22Rv1 (cell line): Measurements from ENCODE around the gene PDE4B.

Experiments
- H3K27ac ChIP-seq: fragments of 450-650 bp; 2 replicates; pipeline ENCODE4 v1.5.1; 2017
- ZFX ChIP-seq: fragments of 450-650 bp; IDR thresholded peaks from 2 replicates; pipeline ENCODE4 v1.6.1; 2017; ENCODE audit warnings: antibody characterized with exemption, borderline replicate concordance
- TF ChIP-seq, protein P1 (sequence below): fragments of 450-650 bp; IDR thresholded peaks from 2 replicates; pipeline ENCODE4 v1.5.1; 2017; ENCODE audit warnings: mild to moderate bottlenecking

PDE4B gene

DNA sequence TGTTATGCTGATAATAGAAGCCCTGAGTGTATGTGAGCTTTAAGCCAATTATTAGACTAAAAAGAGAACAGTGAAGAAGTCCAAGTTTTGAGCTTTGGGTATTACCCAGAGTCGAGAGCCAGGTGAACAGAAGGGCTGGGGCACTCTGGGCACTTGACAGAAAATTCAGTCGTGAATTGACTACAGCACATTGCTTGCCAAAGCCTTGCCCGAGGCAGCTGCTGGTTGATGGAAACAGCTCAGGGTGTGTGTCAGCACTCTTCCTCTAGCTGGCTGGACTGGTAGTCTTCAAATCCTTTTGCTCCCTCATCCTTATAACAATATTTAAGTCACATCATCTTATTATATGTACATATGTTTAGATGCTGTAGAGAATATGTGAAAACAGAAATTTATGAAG, 21.3 kb downstream of the PDE4B start:
- H3K27ac ChIP-seq: no peak overlapping the region
- TF ChIP-seq ZFX: no peak
- TF ChIP-seq, protein P1, sequence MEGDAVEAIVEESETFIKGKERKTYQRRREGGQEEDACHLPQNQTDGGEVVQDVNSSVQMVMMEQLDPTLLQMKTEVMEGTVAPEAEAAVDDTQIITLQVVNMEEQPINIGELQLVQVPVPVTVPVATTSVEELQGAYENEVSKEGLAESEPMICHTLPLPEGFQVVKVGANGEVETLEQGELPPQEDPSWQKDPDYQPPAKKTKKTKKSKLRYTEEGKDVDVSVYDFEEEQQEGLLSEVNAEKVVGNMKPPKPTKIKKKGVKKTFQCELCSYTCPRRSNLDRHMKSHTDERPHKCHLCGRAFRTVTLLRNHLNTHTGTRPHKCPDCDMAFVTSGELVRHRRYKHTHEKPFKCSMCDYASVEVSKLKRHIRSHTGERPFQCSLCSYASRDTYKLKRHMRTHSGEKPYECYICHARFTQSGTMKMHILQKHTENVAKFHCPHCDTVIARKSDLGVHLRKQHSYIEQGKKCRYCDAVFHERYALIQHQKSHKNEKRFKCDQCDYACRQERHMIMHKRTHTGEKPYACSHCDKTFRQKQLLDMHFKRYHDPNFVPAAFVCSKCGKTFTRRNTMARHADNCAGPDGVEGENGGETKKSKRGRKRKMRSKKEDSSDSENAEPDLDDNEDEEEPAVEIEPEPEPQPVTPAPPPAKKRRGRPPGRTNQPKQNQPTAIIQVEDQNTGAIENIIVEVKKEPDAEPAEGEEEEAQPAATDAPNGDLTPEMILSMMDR: no peak

DNA sequence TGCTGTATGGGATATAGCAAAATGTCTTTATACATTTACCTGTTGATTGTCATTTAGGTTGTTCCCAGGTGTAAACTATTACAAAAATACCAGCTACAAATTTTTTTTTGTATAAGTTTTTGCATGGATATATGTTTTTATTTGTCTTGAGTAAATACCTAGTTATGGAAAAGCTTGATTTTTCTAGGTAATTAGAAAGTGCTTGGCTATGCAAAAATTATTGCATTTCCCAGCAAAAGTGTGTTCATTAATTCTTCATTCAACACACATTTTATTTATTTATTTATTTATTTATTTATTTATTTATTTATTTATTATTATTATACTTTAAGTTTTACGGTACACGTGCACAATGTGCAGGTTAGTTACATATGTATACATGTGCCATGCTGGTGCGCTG, 22.1 kb downstream of the PDE4B start:
- no peak overlapping the region for H3K27ac ChIP-seq
- no peak for TF ChIP-seq ZFX

DNA sequence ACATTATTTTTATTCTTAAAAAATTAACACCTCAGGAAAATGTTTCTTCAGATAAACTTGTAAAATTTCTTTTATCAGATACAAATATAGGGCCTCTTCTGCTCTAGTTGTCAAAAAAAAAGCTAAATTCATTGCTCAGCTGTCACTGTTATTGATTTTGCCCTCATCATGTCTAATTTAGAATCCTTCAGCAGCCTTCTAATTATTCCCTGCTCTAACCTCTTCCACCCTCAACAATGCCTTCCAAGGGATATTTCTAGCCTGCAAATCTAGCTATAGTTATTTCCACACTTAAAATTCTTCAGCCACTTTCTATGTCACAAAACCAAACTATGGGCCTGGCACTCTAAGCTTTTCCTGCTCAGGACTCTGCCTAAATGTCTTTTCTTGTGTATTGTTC, 25.2 kb downstream of the PDE4B start:
- no peak for TF ChIP-seq ZFX
- TF ChIP-seq, protein P1: no peak
- no peak overlapping the region for H3K27ac ChIP-seq

- no peak overlapping the region for H3K27ac ChIP-seq
- TF ChIP-seq, protein P1: no peak
Observed at GRCh38 chr1:65818966-65819365, 26.3 kb downstream of the PDE4B start.

DNA sequence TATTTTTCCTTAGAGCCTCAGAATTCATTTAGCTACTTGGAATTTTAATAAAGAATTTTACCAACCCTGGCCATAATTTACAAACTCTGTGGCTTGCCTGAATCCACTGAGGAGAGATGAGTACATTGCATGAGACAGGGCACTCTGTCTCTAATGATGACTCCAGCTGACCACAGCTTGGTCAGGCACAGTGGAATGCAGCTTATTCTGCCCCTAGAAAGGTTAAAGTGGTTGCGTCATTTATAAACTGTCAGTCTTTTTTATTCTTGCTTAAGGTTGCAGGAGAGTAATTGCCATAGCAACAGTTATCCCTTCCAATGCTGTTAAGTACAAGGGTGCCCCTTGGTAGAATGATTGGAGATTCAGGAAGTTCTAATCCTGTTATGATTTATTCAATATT, 28.3 kb downstream of the PDE4B start:
- no peak for TF ChIP-seq ZFX
- TF ChIP-seq, protein P1: no peak
- H3K27ac ChIP-seq: no peak overlapping the region

GRCh38 chr1:65821386-65821785, 28.7 kb downstream of the PDE4B start:
- H3K27ac ChIP-seq: no peak overlapping the region
- no peak for TF ChIP-seq ZFX
- TF ChIP-seq, protein P1: no peak

DNA sequence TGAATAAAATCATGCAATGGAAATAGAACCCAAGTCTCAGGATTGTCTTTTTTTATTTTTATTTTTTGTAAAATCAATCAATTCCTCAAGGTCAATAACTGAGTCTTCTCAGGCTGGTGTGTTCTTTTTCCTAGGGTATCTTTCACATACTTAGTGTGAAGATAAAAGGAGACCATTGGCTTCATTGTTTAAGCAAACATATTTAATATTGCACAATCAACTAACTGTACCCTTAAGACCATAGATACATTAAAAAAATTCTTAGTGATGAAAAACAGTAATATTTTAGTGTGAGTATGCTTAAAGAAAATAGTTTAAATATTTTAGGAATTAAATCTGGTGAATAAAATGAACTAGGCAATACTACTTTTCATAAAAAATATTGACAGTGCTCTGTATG, 31.4 kb downstream of the PDE4B start:
- H3K27ac ChIP-seq: no peak overlapping the region
- TF ChIP-seq ZFX: no peak
- TF ChIP-seq, protein P1: no peak

- TF ChIP-seq ZFX: no peak
- TF ChIP-seq, protein P1: no peak
- H3K27ac ChIP-seq: no peak overlapping the region
Observed at GRCh38 chr1:65825741-65826140, 33.0 kb downstream of the PDE4B start.
